WI38 (cell line): ENCODE measurements around the gene RGS21.

Experiments
- H3K4me3 ChIP-seq: 2 replicates; pipeline ENCODE4 v1.5.1; 2011; ENCODE audit warnings: low read depth, mild to moderate bottlenecking, control low read depth, low read length
- TF ChIP-seq, protein P1 (sequence below): IDR thresholded peaks from 2 replicates; pipeline ENCODE4 v1.5.1; 2012; ENCODE audit warnings: low read depth, mild to moderate bottlenecking, control low read depth, low read length

Gene RGS21

DNA sequence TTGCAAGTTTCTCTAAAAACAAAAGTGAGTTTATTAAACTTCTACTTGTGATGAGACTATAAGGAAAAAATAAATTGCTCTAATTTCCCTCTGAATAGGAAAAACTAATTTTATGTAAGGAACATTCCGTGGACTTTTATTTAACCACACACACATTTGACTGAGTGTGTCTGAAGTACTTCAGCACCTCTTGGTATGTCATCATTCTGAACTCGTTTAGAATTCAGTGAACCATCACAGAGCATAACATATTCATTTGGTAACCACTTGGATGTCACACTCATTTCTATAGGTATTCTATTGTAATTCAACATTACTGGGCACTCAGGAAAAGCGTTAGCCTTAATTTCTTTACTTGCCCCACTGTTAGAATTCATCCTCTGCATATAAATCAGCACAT is 79.1 kb downstream of the RGS21 start:
- no peak overlapping the region for H3K4me3 ChIP-seq
- TF ChIP-seq, protein P1, sequence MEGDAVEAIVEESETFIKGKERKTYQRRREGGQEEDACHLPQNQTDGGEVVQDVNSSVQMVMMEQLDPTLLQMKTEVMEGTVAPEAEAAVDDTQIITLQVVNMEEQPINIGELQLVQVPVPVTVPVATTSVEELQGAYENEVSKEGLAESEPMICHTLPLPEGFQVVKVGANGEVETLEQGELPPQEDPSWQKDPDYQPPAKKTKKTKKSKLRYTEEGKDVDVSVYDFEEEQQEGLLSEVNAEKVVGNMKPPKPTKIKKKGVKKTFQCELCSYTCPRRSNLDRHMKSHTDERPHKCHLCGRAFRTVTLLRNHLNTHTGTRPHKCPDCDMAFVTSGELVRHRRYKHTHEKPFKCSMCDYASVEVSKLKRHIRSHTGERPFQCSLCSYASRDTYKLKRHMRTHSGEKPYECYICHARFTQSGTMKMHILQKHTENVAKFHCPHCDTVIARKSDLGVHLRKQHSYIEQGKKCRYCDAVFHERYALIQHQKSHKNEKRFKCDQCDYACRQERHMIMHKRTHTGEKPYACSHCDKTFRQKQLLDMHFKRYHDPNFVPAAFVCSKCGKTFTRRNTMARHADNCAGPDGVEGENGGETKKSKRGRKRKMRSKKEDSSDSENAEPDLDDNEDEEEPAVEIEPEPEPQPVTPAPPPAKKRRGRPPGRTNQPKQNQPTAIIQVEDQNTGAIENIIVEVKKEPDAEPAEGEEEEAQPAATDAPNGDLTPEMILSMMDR: no peak

DNA sequence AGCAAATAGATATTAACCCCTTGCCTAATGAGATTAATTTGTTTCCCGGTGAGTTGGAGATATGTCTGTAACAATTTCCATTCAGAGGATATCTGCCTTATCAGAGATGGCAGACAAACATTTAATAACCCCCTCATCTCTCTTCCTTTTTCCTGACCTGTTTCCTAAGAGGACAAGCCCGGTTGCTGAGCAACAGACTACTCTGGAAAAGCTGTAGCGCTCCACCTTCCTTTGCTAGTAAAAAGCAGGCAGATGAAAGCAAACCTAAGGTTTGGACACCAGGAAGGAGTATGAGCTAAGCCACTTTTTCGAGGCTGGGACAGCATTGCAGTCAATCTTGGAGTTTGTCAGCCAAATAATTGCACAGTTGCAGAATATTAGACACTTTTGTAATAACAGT is 82.4 kb downstream of the RGS21 start:
- TF ChIP-seq, protein P1: no peak

DNA sequence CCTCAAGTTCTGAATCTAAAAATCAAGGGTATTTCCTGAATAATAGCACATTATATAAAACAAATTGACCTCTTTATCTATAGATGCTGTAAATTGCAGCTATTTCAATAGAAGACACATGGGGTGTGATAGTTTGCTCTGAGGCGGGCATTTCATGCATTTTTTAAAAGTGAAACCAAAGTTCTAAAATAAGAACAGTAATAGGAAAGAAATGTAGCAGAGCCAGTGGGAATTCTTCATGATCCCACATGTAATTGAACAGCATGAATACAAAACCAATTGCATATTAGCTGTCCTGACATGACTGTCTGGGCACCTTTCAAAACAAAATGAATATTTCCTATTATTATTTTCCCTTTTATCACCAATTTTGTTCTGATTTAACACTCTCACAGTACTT is 85.0 kb downstream of the RGS21 start:
- TF ChIP-seq, protein P1: no peak
- no peak overlapping the region for H3K4me3 ChIP-seq

More for the DNA sequence above, 82.4 kb downstream of the RGS21 start:
- no peak overlapping the region for H3K4me3 ChIP-seq

DNA sequence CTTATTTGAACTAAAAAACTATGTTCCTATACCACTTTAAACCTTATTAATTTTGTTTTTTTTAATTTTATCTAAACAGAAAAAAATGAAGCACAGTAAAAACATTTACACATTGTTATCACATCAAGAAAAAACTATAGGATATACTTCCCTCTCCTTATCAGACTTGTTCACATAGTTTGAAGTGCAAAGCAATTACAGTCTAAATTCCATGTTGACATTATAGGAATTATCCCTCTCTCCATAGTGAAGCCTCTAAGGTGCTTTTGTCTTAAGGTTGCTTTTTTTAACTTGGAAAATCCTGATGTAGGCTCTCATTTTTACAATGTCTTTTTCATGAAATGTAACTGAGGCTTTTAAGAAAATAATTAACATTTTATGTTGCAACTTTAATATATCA is 85.8 kb downstream of the RGS21 start:
- TF ChIP-seq, protein P1: no peak
- no peak overlapping the region for H3K4me3 ChIP-seq

DNA sequence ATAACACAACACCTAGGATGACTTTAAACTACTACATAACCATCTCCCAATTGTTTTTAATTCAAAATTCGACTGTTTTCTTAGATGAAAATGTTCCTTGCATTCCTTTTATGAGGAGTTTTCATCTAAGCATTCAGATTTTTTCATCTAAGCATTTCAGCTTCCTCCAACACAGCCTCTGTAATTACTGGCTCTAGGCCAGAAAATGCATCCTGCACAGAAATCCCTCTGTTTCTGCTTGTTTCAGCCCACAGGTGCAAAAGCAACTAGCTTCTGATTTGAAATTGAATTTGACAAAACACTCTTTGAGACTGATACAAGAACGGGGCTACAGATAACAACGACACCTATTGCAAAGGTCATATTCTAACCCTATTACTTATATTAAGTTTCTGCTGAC is 90.4 kb downstream of the RGS21 start:
- H3K4me3 ChIP-seq: no peak overlapping the region
- TF ChIP-seq, protein P1: no peak
